Common myeloid progenitor, CD34-positive (primary cell): ENCODE results near the gene ZNF365.

Experiments used
- CTCF ChIA-PET: fragments of 350-600 bp; sonication (Branson Sonifier 250); formaldehyde crosslinking; loops from one replicate; lab custom pipeline; 2021; ENCODE audit warnings: antibody characterized with exemption; lab: Charles Lee
- POLR2A ChIA-PET: fragments of 350-600 bp; sonication (Branson Sonifier 250); formaldehyde crosslinking; loops from one replicate; lab custom pipeline; 2021; ENCODE audit warnings: antibody characterized with exemption; lab: Charles Lee
- DNase-seq, 3 donors: peaks; one replicate each; pipeline versions ENCODE4 v3.0.0 to v3.0.0-alpha.2; 2013
- H3K27ac ChIP-seq, 2 experiments: 1 replicate in 1 of 2; 2 replicates in 1 of 2; pipeline ENCODE4 v1.7.0; 2013; ENCODE audit warnings: inconsistent platforms in 2 of 2, low read length in 2 of 2, mild to moderate bottlenecking in 2 of 2, low read depth in 1 of 2, moderate library complexity in 1 of 2; ENCODE audit not compliant: severe bottlenecking in 2 of 2, insufficient read depth in 1 of 2, poor library complexity in 1 of 2
- H3K27me3 ChIP-seq, 5 experiments: replicated peaks in 2 of 5; 1 replicate in 3 of 5; 2 replicates in 2 of 5; pipeline versions ENCODE4 v1.6.1 to v1.7.0; 2013; ENCODE audit warnings: low read length in 4 of 5, mild to moderate bottlenecking in 2 of 5, moderate library complexity in 2 of 5, inconsistent platforms in 1 of 5; ENCODE audit not compliant: insufficient read depth in 5 of 5, control insufficient read depth in 4 of 5
- H3K36me3 ChIP-seq, 4 experiments: 1 replicate in 2 of 4; 2 replicates in 2 of 4; pipeline versions ENCODE4 v1.6.1 to v1.7.0; 2013; ENCODE audit warnings: low read length in 3 of 4, control low read depth in 1 of 4, mild to moderate bottlenecking in 1 of 4; ENCODE audit not compliant: control insufficient read depth in 4 of 4, insufficient read depth in 4 of 4
- H3K4me1 ChIP-seq, 4 experiments: 1 replicate in 3 of 4; 2 replicates in 1 of 4; pipeline versions ENCODE4 v1.6.1 to v1.7.1; 2013; ENCODE audit warnings: low read length in 3 of 4, mild to moderate bottlenecking in 3 of 4, control low read depth in 1 of 4, inconsistent platforms in 1 of 4, moderate library complexity in 1 of 4; ENCODE audit not compliant: control insufficient read depth in 4 of 4, insufficient read depth in 4 of 4; ENCODE audit errors: control extremely low read depth in 1 of 4
- H3K4me3 ChIP-seq, 7 experiments: 1 replicate in 4 of 7; 2 replicates in 3 of 7; pipeline versions ENCODE4 v1.5.1 to v1.7.0; 2013; ENCODE audit warnings: mild to moderate bottlenecking in 7 of 7, low read length in 6 of 7, moderate library complexity in 6 of 7, inconsistent platforms in 2 of 7, low read depth in 2 of 7, control low read depth in 1 of 7; ENCODE audit not compliant: insufficient read depth in 4 of 7, control insufficient read depth in 1 of 7; ENCODE audit errors: extremely low read depth in 1 of 7
- H3K9me3 ChIP-seq, 5 experiments: 1 replicate in 4 of 5; 2 replicates in 1 of 5; pipeline versions ENCODE4 v1.6.1 to v1.7.1; 2013; ENCODE audit warnings: low read length in 4 of 5, mild to moderate bottlenecking in 2 of 5, inconsistent platforms in 1 of 5, low read depth in 1 of 5, moderate library complexity in 1 of 5; ENCODE audit not compliant: control insufficient read depth in 4 of 5, insufficient read depth in 2 of 5; ENCODE audit errors: control extremely low read depth in 1 of 5
- WGBS: methylation state at CpG from one replicate; pipeline ENCODE4 v1.1.5; 2013; ENCODE audit not compliant: insufficient coverage; 5-methylcytosine and 5-hydroxymethylcytosine counted together

Gene ZNF365

DNA sequence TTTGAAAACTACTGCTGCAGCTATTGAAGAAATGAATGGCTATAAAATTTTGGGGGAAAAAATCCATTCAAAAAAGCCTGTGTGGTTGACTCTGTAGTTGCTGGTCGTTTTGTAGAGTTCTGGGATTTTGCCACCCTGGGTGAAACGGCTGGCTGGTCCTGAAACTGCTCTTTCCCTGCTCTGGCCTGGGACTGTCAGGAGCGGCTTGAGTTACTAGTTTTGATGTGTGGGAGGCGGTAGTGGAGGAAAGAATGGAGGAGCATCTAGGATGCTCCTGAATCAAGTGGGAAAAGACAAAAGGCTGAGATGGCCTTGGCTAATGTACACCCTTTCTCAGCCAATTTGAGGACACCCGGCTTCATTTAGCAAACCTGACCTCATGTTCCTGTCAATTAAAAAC, 72.5 kb downstream of the ZNF365 start:
- CTCF ChIA-PET, result interaction anchor here (3.8 kb wide), 1 partner anchor 9 kb away, joined by 24 read pairs; no protein-coding TSS in a partner anchor
- DNase-seq, result no peak
- 90% methylated on average over 3 of the region's 5 CpGs for WGBS
- H3K36me3 ChIP-seq, result no peaks in the 10 kb centered on the region
- H3K27me3 ChIP-seq, result peaks cover 0 to 3% (median 0%) of the 10 kb centered on the region in 5 experiments
- no peak overlapping the region for H3K27ac ChIP-seq
- POLR2A ChIA-PET, result no interaction called here
- H3K4me1 ChIP-seq, result peaks cover 0 to 3% (median 0%) of the 10 kb centered on the region in 4 experiments
- no peaks in the 10 kb centered on the region for H3K9me3 ChIP-seq
- H3K4me3 ChIP-seq, result no peak overlapping the region

DNA sequence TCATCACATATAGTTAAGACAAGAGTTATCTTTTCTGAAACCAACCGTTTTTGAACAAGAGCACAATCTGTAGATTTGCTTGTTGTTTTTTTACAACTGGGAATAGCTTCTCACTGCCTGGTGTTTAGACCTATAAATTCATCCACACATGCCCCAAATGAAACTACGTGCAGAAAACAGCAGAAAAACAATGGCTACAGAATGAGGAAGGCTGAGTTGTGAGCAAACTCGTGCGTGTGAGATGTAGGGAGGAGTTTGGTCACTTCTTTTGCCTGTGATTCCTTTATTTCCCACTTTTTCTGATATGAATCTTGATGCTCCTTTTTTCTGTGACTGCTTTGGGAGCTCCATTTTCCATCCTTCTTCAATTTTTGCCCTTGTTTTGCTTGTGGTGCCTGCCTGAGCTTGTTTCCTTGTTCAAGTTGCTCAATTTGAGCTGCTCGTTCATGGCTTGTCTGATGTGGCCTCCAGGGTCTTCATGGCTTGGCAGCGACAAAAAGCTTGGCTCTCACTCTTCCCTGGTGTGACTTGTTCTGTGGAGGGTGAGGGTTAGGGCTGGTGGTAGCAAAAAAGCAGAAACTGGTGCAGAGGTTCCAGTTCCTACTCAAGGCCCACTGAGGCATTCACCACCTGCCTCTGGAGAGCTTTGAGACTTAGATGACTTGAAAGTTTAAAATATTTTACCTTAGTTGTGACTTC, 76.9 kb downstream of the ZNF365 start:
- DNase-seq, result no peak
- Histone ChIP-seq H3K4me3 (no peak overlapping the region), H3K9me3 (peaks cover 0 to 2% (median 0%) of the 10 kb centered on the region in 5 experiments), H3K27ac (no peak overlapping the region), H3K4me1 (no peaks in the 10 kb centered on the region), H3K36me3 (no peaks in the 10 kb centered on the region), H3K27me3 (peaks cover 0 to 3% (median 0%) of the 10 kb centered on the region in 5 experiments)
- CTCF ChIA-PET, result interaction anchor here (1.0 to 1.4 kb wide), 2 partner anchors 14 to 290 kb away, joined by 3 to 5 read pairs; no protein-coding TSS in a partner anchor
- WGBS, result 100% methylated on average over 1 of the region's 6 CpGs
- POLR2A ChIA-PET, result no interaction called here

DNA sequence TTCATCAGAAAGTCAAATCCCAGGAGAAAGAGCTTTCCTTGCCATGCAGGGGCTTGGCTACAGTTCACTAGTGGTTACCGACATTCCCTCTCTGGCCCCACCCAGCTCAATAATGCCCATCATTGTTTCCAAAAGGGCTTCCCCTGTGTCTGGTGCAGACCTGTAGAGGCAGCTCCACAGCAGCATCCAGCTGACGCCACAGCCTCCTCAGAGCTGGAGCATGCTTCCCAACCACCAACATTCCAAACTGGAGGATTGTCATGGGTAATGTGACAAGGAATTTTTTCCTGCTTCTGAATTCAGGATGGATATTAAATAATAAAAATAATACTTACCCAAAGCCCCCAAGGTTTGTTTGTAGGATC, 77.4 kb downstream of the ZNF365 start:
- DNase-seq, result no peak
- ChIA-PET CTCF (no interaction called here), POLR2A (no interaction called here)
- H3K4me1 ChIP-seq, result no peaks in the 10 kb centered on the region
- H3K27ac ChIP-seq, result no peak overlapping the region
- no CpG with 5 or more reads among the region's 2 CpGs for WGBS
- peaks cover 0 to 2% (median 0%) of the 10 kb centered on the region in 5 experiments for H3K9me3 ChIP-seq
- no peaks in the 10 kb centered on the region for H3K36me3 ChIP-seq
- H3K27me3 ChIP-seq, result peaks cover 0 to 3% (median 0%) of the 10 kb centered on the region in 5 experiments
- no peak overlapping the region for H3K4me3 ChIP-seq
